Large intestine (tissue), 3 donors: ENCODE results near the gene ZFPM1. TPM values are rescaled to one million over a fixed set of nuclear protein-coding genes. Genes with fewer than 3 reads are reported as not detected.
A peak's percentile ranks its signal among the peaks of the same experiment; 100 is the strongest.

Experiments used
- DNase-seq, 2 donors: peaks; one replicate each; pipeline versions ENCODE4 v3.0.0 to v3.0.0-alpha.2; 2013
- H3K27ac ChIP-seq: one replicate; pipeline ENCODE4 v1.5.1; 2013; ENCODE audit warnings: low read length
- H3K27me3 ChIP-seq: 2 replicates; pipeline ENCODE4 v1.6.1; 2013; ENCODE audit warnings: low read length; ENCODE audit not compliant: control insufficient read depth, insufficient read depth
- H3K36me3 ChIP-seq: 2 replicates; pipeline ENCODE4 v1.6.1; 2013; ENCODE audit warnings: low read length; ENCODE audit not compliant: control insufficient read depth, insufficient read depth
- H3K4me1 ChIP-seq: one replicate; pipeline ENCODE4 v1.6.1; 2013; ENCODE audit warnings: low read length; ENCODE audit not compliant: control insufficient read depth, insufficient read depth
- H3K4me3 ChIP-seq: one replicate; pipeline ENCODE4 v1.5.1; 2013; ENCODE audit warnings: low read length
- H3K9me3 ChIP-seq: one replicate; pipeline ENCODE4 v1.6.1; 2013; ENCODE audit warnings: mild to moderate bottlenecking, low read depth, low read length, moderate library complexity; ENCODE audit not compliant: control insufficient read depth
- WGBS: methylation state at CpG from one replicate; pipeline ENCODE4 v1.1.5; 2013; ENCODE audit warnings: low lambda C conversion rate; ENCODE audit not compliant: insufficient coverage; 5-methylcytosine and 5-hydroxymethylcytosine counted together
- polyA plus RNA-seq: library from polyadenylated mRNA; unstranded; fragments of 120-200 nt; gene quantifications from one replicate; pipeline ENCODE4 v1.2.1, GENCODE V29; 2013

ZFPM1 gene
- polyA plus RNA-seq, 1 donor = 27.2 TPM

DNA sequence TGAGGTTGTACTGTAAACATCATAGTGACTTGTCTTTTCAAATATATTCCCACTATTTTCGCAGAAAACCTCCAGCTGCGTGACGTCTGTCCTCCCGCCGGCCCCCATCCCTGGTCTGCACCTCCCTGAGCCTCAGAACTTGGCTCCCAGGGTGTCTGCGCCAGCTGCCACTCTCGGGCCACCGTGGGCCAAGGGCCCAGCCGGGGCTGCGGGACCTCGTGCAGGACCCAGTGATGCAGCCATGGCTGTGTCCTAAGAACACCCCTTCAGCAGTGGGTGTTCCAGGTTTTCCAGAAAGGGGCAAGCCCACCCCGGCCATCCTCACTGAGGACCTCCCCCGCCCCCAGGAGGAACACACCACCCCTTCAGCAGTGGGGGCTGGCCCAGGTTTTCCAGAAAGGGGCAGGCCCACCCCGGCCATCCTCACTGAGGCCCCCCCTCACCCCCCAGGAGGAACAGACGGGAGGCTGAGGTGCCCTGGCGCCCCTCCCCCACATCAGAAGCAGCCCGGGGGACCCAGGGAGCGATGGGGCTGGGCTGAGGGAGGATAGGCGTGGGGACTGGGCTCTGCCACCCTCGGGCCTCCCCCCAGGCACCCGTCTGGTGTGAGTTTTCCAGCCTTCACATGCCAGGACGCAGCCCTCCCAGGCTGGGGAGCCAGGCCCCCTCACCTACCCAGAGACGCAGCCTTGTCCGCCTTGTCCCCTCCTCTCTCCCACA, 12.2 kb upstream of the ZFPM1 start:
- WGBS = no CpG with 5 or more reads among the region's 24 CpGs
- peaks cover 11% of the 10 kb centered on the region for H3K4me1 ChIP-seq
- no peaks in the 10 kb centered on the region for H3K27me3 ChIP-seq
- no peak for DNase-seq
- no peak overlapping the region for H3K4me3 ChIP-seq
- no peak overlapping the region for H3K27ac ChIP-seq
- no peaks in the 10 kb centered on the region for H3K36me3 ChIP-seq
- peaks cover 11% of the 10 kb centered on the region for H3K9me3 ChIP-seq

DNA sequence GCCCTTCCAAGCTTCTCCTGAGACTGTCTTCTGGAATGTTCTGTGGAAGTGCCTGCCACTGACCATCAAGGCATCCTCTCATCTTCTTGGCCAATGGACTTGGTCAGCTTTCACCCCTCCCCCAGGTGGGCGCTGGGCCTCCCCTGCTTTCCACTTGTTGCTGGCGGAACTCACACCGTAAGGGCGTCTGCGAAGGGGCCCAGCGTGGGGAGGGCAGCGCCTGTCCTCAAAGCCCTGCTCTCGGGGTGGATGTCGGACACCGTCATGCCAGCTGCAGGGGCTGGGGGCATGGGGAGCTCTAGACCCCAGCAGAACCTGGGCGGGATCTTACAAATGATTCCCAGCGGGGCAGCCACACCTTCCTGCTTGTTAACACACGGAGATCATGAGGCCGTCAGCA, 11.6 kb upstream of the ZFPM1 start:
- DNase-seq = no peak
- Histone ChIP-seq H3K36me3 (no peaks in the 10 kb centered on the region), H3K4me1 (peaks cover 11% of the 10 kb centered on the region), H3K27ac (no peak overlapping the region), H3K9me3 (peaks cover 11% of the 10 kb centered on the region), H3K4me3 (no peak overlapping the region), H3K27me3 (no peaks in the 10 kb centered on the region)
- WGBS = no CpG with 5 or more reads among the region's 14 CpGs

DNA sequence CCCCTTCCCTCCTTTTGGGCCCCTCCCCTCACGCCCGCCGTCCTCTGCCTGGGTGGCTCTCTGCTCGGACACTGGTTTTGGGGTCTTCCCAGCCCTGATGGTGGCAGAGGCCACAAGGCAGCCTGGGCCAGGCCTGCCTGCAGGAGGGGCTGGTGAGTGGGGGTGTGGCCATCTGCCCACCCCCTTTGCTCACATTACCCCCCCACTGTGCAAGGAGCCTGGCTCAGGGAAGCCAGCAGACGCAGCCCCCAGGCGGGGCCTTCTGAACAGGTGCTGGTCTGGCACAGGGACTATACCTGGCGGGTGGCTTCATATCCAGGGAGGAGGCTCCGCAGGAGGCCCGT, 10.7 kb upstream of the ZFPM1 start:
- peaks cover 11% of the 10 kb centered on the region for H3K9me3 ChIP-seq
- no peak for DNase-seq
- no CpG with 5 or more reads among the region's 9 CpGs for WGBS
- H3K27ac ChIP-seq = no peak overlapping the region
- no peaks in the 10 kb centered on the region for H3K36me3 ChIP-seq
- H3K4me3 ChIP-seq = no peak overlapping the region
- peaks cover 11% of the 10 kb centered on the region for H3K4me1 ChIP-seq
- H3K27me3 ChIP-seq = no peaks in the 10 kb centered on the region

DNA sequence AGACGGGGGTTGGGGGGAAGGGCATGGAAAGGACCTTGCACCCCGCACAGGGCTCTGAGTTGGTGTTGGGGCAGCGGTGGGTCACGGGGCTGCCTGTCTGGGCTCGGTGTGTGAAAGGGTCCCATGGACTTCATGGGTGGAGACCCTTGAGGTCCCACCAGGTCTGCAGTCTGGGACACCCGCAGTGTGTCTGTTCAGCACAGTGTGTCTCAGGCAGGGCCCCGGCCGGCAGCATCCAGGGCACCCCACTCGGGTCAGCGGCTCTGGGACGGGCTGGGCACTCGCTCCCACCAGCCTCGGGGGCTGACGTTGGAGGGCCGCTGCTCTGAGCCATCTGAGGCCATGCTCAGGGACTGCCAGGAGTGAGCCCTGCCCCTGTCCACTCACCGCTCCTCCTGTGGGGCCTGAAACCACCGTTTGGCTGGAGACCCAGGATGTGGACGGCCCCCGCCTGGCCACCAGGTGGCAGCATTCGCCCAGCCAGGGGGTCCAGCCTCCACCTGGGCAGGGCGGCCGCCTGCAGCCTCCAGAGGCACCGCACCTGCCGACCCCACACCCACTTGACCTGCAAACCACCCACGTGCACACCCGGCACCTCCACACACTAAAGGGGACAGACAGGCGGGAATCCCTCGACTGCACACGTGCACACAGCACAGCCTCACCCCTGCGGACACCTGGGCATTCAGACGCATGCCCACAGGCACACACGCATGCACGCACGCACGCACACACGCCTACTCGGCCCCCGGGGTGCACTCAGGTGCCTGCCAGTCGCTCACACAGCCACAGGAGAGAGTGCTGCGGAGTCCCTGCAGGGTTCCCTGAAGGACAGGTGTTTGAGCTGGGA, 10.1 kb upstream of the ZFPM1 start:
- H3K4me3 ChIP-seq = no peak overlapping the region
- H3K36me3 ChIP-seq = no peaks in the 10 kb centered on the region
- DNase-seq = peak; percentile 62 to 71
- peaks cover 12% of the 10 kb centered on the region for H3K4me1 ChIP-seq
- peaks cover 11% of the 10 kb centered on the region for H3K9me3 ChIP-seq
- no CpG with 5 or more reads among the region's 40 CpGs for WGBS
- H3K27ac ChIP-seq = no peak overlapping the region
- H3K27me3 ChIP-seq = no peaks in the 10 kb centered on the region

DNA sequence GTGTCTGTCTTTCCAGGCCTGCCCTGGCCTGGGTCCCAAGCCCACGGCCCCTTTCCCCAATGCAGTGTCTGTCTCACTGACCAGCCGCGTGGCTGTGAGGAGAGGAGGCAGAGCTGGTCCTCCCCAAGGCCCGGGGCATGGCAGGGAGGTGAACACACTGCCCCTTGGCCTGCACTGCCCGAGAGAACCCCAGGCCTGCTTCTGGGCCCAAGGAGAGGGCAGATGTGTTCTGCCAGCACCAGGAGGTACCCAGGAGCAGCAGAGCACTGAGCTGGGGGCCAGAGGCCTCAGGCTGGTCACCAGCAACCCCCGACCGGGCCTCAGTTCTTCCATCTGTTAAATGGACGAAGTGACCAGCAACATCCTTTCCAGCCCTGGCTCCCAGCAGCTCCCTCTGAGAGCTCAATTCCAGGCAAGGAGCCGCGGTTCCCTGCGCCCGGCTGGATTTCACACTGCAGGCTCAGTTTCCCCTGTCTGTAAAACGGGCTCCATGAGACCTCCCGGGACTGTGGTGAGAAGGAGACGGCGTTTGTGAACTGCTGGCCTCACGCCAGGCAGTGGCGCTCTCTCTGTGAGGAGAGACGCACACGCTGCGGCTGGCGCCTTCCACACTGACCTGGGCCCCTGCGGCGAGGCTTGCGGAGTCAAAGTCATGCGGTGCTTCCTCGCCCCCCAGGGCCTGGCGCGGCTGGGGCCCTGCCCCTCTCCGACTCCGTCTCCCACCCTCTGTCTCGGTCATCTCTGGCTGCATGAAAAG, 8.1 kb upstream of the ZFPM1 start:
- Histone ChIP-seq H3K27ac (no peak overlapping the region), H3K36me3 (no peaks in the 10 kb centered on the region), H3K4me3 (no peak overlapping the region), H3K27me3 (no peaks in the 10 kb centered on the region), H3K9me3 (peaks cover 5% of the 10 kb centered on the region), H3K4me1 (peaks cover 15% of the 10 kb centered on the region)
- no peak for DNase-seq
- no CpG with 5 or more reads among the region's 32 CpGs for WGBS

DNA sequence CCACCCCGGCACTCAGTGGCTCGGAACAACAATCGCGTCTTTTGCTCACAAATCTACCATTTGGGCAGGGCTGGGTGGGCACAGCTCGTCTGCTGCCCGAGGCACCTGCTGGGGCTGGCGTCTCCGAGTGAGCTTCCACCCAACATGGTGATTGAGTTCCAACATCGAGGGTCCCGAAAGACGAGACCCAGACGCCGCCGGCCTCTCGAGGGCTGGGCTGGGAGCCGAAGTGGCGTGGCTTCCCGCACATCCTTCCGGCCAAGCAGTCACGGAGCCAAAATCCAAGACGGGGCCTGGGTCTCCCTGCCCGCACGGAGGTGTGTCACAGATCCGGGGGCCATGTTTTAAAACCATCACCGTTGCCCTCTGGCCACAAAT, 7.5 kb upstream of the ZFPM1 start:
- WGBS = no CpG with 5 or more reads among the region's 25 CpGs

DNA sequence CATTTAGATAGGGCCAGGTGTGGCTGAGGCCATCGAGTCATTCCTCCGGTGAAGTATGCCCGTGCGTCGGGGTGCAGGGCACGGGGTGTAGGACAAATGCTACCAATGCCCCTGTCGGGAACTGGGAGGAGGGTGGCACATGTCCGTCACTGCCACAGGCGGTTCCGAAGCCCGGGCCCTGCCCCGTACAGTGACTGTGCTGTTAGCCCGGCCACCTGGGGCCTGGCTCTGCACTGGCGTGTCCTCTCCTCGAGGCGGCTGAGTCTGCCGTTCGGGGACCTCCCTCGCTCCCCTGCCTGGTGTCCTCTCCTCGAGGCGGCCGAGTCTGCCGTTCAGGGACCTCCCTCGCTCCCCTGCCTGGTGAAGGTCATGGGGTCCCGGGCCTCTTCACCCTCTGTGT, 7.0 kb upstream of the ZFPM1 start:
- DNase-seq = no peak
- no peaks in the 10 kb centered on the region for H3K36me3 ChIP-seq
- H3K27me3 ChIP-seq = no peaks in the 10 kb centered on the region
- H3K9me3 ChIP-seq = peaks cover 5% of the 10 kb centered on the region
- H3K4me3 ChIP-seq = no peak overlapping the region
- no CpG with 5 or more reads among the region's 25 CpGs for WGBS
- H3K27ac ChIP-seq = no peak overlapping the region
- peaks cover 15% of the 10 kb centered on the region for H3K4me1 ChIP-seq

More for the DNA sequence above, 7.5 kb upstream of the ZFPM1 start:
- Histone ChIP-seq H3K36me3 (no peaks in the 10 kb centered on the region), H3K4me1 (peaks cover 15% of the 10 kb centered on the region), H3K9me3 (peaks cover 5% of the 10 kb centered on the region), H3K27me3 (no peaks in the 10 kb centered on the region), H3K27ac (no peak overlapping the region), H3K4me3 (no peak overlapping the region)
- DNase-seq = no peak

DNA sequence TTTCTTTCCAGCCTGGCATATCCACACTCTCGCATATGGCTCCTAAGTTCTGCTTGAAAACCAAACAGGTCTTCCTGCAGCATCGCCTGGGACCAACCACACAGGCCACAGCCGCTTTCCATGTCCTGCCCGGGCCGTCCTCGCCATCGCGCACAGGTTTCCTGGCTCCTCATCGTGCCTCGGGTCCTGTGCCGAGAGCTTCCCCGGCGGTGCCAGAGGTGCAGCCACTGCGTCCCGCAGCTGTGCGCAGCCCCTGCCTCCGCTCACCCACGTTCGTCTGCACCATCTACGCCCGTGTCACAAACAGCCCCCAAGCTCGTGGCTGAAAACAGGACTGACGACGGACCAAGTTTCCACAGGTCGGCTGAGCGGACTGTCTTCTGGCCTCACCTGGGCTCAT, 6.3 kb upstream of the ZFPM1 start:
- Histone ChIP-seq H3K27me3 (no peaks in the 10 kb centered on the region), H3K9me3 (peaks cover 5% of the 10 kb centered on the region), H3K36me3 (no peaks in the 10 kb centered on the region), H3K27ac (no peak overlapping the region), H3K4me3 (no peak overlapping the region), H3K4me1 (peaks cover 16% of the 10 kb centered on the region)
- DNase-seq = no peak
- no CpG with 5 or more reads among the region's 26 CpGs for WGBS

DNA sequence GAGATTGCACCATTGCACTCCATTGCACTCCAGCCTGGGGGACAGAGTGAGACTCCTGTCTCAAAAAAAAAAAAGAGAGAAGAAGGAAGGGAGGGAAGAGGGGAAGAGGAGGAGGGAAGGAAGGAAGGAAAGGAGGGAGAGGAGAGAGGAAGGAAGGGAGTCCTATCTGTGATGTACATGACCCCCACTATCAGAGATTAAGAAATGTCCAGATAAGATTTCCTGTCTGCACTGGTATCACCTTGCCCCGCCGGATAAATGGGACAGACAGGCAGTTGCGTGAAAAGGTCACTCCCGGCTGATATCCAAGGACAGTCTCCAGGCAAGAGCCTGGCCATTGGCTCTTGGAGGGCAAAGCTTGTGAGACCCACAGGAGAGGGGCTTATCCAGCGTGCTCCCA, 5.2 kb upstream of the ZFPM1 start:
- Histone ChIP-seq H3K4me1 (peaks cover 20% of the 10 kb centered on the region), H3K27ac (no peak overlapping the region), H3K36me3 (no peaks in the 10 kb centered on the region), H3K4me3 (no peak overlapping the region), H3K9me3 (peaks cover 7% of the 10 kb centered on the region), H3K27me3 (no peaks in the 10 kb centered on the region)
- no peak for DNase-seq
- WGBS = no CpG with 5 or more reads among the region's 5 CpGs

DNA sequence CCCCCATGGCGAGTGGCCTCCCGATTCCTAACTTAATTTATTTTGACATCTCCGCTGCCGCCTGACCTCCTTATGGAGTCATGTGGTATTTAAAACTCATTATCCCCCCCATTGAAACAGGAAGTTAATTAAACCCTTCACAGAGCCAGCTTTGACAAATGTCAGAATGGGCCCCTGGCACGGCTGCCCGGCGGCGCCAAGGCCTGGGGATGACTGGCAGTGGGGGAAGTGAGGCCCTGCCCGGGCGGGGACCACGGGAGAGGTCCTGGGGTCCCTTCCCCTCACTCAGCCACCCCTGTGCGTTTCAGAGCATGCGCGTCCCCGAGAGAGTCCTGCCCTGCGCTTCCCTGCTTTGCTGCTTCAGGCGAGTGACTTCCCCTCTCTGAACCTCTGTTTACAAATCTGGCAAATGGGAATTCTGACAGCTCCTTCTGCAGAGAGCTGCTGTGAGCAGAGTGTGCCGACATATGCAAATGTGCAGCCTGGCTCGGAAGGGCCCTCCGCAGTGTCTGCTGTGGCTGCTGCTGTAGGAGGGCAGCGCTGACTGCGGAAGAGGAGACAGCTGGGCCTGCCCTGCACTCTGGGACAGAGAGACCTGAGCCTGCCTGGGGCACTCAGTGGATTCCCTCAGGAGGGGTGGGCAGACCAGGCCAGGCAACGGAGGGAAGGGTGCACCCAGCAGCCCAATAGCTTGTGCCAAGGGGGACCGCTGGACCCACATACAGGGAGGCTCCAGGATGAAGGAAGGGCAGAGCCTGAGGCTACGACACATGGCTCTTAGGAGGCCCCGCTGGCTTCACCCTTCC, 4.4 kb upstream of the ZFPM1 start:
- Histone ChIP-seq H3K36me3 (no peaks in the 10 kb centered on the region), H3K9me3 (peaks cover 5% of the 10 kb centered on the region), H3K27me3 (no peaks in the 10 kb centered on the region), H3K4me1 (peaks cover 14% of the 10 kb centered on the region), H3K27ac (no peak overlapping the region), H3K4me3 (no peak overlapping the region)
- no peak for DNase-seq
- WGBS = no CpG with 5 or more reads among the region's 26 CpGs
